Activated B cell treated with CpG ODN at 0.5 μM for 24 hours (primary cell): ENCODE results near the gene HTR5A. TPM values are rescaled to one million over a fixed set of nuclear protein-coding genes. Genes with fewer than 3 reads are reported as not detected.

Experiments used
- ATAC-seq: fragments of 200-7000 bp; cut with Tn5 transposase; one replicate; pipeline ENCODE4 v1.10.0; 2021; ENCODE audit warnings: low read depth, mild to moderate bottlenecking, moderate library complexity
- CTCF ChIA-PET: fragments of 350-600 bp; sonication (Branson Sonifier 250); formaldehyde crosslinking; loops from one replicate; lab custom pipeline; 2021; ENCODE audit warnings: antibody characterized with exemption; lab: Charles Lee
- POLR2A ChIA-PET: fragments of 350-600 bp; sonication (Branson Sonifier 250); formaldehyde crosslinking; loops from one replicate; lab custom pipeline; 2021; ENCODE audit warnings: antibody characterized with exemption; lab: Charles Lee
- DNase-seq: peaks from one replicate; pipeline ENCODE4 v3.0.0; 2022
- H3K27ac Mint-ChIP-seq: one replicate; pipeline ENCODE4 v1.8.0; 2020; ENCODE audit warnings: mixed read lengths
- H3K27me3 Mint-ChIP-seq: one replicate; pipeline ENCODE4 v1.8.0; 2021; ENCODE audit warnings: mixed read lengths
- H3K36me3 Mint-ChIP-seq: one replicate; pipeline ENCODE4 v1.8.0; 2021; ENCODE audit warnings: low read depth, mixed read lengths
- H3K4me1 Mint-ChIP-seq: one replicate; pipeline ENCODE4 v1.8.0; 2021; ENCODE audit warnings: mixed read lengths
- H3K4me3 Mint-ChIP-seq: one replicate; pipeline ENCODE4 v1.8.0; 2020; ENCODE audit warnings: mild to moderate bottlenecking, mixed read lengths
- H3K9me3 Mint-ChIP-seq: one replicate; pipeline ENCODE4 v1.8.0; 2020; ENCODE audit warnings: mixed read lengths
- CTCF ChIP-seq: fragments of 200-600 bp; IDR thresholded peaks from one replicate; pipeline ENCODE4 v1.8.0; 2022; ENCODE audit warnings: antibody characterized with exemption, mild to moderate bottlenecking
- intact Hi-C: fragments of 100-400 bp; cut with micrococcal nuclease; formaldehyde crosslinking; loops from one replicate; pipeline ENCODE4 v1.15.1; 2024
- total RNA-seq: library from RNA; stranded (reverse); gene quantifications from 2 replicates; pipeline ENCODE4 v1.2.3, GENCODE V29; 2022

HTR5A gene
- total RNA-seq, 1 donor from 2014 or later, result not detected

- CTCF ChIA-PET, result no interaction called here
- peaks cover 3% of the 10 kb centered on the region for H3K27me3 Mint-ChIP-seq
- DNase-seq, result no peak
- H3K9me3 Mint-ChIP-seq, result peaks cover 7% of the 10 kb centered on the region
- no peak overlapping the region for H3K27ac Mint-ChIP-seq
- H3K36me3 Mint-ChIP-seq, result no peaks in the 10 kb centered on the region
- no peak for TF ChIP-seq CTCF
- POLR2A ChIA-PET, result no interaction called here
- peaks cover 5% of the 10 kb centered on the region for H3K4me1 Mint-ChIP-seq
- no peak overlapping the region for H3K4me3 Mint-ChIP-seq
- intact Hi-C loops, result no loop called here
- ATAC-seq, result no peak
These were observed 52.7 kb downstream of the HTR5A start for GRCh38 chr7:155122831-155123230.

- H3K27ac Mint-ChIP-seq, result peak overlapping the region; percentile 19
- ATAC-seq (no peak), DNase-seq (no peak)
- ChIA-PET POLR2A (no interaction called here), CTCF (no interaction called here)
- no peaks in the 10 kb centered on the region for H3K36me3 Mint-ChIP-seq
- H3K27me3 Mint-ChIP-seq, result peaks cover 2% of the 10 kb centered on the region
- no peak overlapping the region for H3K4me3 Mint-ChIP-seq
- peaks cover 7% of the 10 kb centered on the region for H3K9me3 Mint-ChIP-seq
- H3K4me1 Mint-ChIP-seq, result peaks cover 5% of the 10 kb centered on the region
- TF ChIP-seq CTCF, result no peak
- intact Hi-C loops, result no loop called here
These were observed 53.3 kb downstream of the HTR5A start for GRCh38 chr7:155123413-155123812.

- Mint-ChIP-seq H3K9me3 (peaks cover 4% of the 10 kb centered on the region), H3K27ac (no peak overlapping the region), H3K36me3 (no peaks in the 10 kb centered on the region), H3K4me3 (no peak overlapping the region), H3K27me3 (peaks cover 4% of the 10 kb centered on the region), H3K4me1 (peaks cover 5% of the 10 kb centered on the region)
- no peak for TF ChIP-seq CTCF
- intact Hi-C loops, result no loop called here
- ATAC-seq, result no peak
- POLR2A ChIA-PET, result no interaction called here
- no peak for DNase-seq
- CTCF ChIA-PET, result no interaction called here
These were observed 54.6 kb downstream of the HTR5A start for GRCh38 chr7:155124706-155125105.

GRCh38 chr7:155129186-155129585 lies 59.1 kb downstream of the HTR5A start:
- DNase-seq (no peak), ATAC-seq (no peak)
- Mint-ChIP-seq H3K4me1 (peaks cover 3% of the 10 kb centered on the region), H3K36me3 (no peaks in the 10 kb centered on the region), H3K27ac (no peak overlapping the region), H3K27me3 (peaks cover 3% of the 10 kb centered on the region), H3K4me3 (no peak overlapping the region), H3K9me3 (no peaks in the 10 kb centered on the region)
- intact Hi-C loops, result no loop called here
- POLR2A ChIA-PET, result no interaction called here
- CTCF ChIA-PET, result no interaction called here
- TF ChIP-seq CTCF, result no peak

GRCh38 chr7:155129789-155130188 lies 59.7 kb downstream of the HTR5A start:
- H3K27me3 Mint-ChIP-seq, result peaks cover 3% of the 10 kb centered on the region
- POLR2A ChIA-PET, result no interaction called here
- ATAC-seq, result no peak

More at GRCh38 chr7:155129789-155130188, 59.7 kb downstream of the HTR5A start:
- no peak overlapping the region for H3K27ac Mint-ChIP-seq
- no peak for TF ChIP-seq CTCF
- H3K4me1 Mint-ChIP-seq, result peaks cover under 1% of the 10 kb centered on the region
- H3K36me3 Mint-ChIP-seq, result no peaks in the 10 kb centered on the region
- no peak overlapping the region for H3K4me3 Mint-ChIP-seq
- no peak for DNase-seq
- intact Hi-C loops, result no loop called here
- CTCF ChIA-PET, result no interaction called here
- no peaks in the 10 kb centered on the region for H3K9me3 Mint-ChIP-seq
